ENCODE measurements around the gene CDYL.

DNA sequence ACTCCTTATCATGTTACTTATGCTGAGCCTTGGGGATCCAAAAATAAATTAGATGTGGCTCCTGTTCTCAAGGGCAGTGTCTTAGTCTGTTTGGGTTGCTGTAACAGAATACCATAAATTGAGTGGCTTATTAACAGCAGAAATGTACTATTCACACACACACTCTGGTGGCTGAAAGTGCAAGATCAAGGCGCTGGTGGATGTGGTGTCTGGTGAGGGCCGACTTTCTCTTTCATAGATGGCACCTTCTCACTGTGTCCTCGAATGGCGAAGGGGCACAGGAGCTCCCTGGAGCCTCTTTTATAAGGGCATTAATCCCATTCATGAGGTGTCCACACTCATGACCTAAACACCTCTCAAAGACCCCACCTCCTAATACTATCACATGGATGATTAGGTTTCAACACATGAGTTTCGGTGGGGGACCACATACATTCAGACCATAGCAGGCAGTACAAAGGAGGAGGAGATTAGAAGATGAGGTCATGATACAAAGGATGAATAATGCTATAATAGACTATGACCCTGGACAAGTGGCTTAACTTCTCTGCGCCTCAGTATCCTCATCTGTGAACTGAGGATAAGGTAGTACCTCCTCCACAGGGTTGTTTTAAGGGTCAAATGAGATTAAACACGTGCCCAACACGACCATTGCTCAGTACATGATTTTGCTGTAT, 193.5 kb downstream of the CDYL start:
- TF ChIP-seq POLR2A (IDR thresholded peaks at IDR 0.05) = no peak
- TF ChIP-seq, protein P1, sequence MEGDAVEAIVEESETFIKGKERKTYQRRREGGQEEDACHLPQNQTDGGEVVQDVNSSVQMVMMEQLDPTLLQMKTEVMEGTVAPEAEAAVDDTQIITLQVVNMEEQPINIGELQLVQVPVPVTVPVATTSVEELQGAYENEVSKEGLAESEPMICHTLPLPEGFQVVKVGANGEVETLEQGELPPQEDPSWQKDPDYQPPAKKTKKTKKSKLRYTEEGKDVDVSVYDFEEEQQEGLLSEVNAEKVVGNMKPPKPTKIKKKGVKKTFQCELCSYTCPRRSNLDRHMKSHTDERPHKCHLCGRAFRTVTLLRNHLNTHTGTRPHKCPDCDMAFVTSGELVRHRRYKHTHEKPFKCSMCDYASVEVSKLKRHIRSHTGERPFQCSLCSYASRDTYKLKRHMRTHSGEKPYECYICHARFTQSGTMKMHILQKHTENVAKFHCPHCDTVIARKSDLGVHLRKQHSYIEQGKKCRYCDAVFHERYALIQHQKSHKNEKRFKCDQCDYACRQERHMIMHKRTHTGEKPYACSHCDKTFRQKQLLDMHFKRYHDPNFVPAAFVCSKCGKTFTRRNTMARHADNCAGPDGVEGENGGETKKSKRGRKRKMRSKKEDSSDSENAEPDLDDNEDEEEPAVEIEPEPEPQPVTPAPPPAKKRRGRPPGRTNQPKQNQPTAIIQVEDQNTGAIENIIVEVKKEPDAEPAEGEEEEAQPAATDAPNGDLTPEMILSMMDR (IDR thresholded peaks at IDR 0.05) = no peak

Measured in heart left ventricle (tissue), 13 donors.